ENCODE measurements around the gene TSSK2. TPM values are rescaled to one million over a fixed set of nuclear protein-coding genes. Genes with fewer than 3 reads are reported as not detected.

The TSSK2 gene
- total RNA-seq, 1 experiment from 2014 or later = not detected

GRCh38 chr22:19181786-19182471 is 50.8 kb downstream of the TSSK2 start:
- DNase-seq (ENCODE audit: low spot score) = no peak

Other genes with a start within 250 kb of the TSSK2 start
- 1.1 TPM in 1 of 2 replicates, not detected in the other for gene DGCR6, start 225.0 kb upstream of the TSSK2 start, total RNA-seq (2014; rRNA removed; shearing (Covaris generic))
- gene PRODH, start 195.0 kb upstream of the TSSK2 start, total RNA-seq (2014; rRNA removed; shearing (Covaris generic)) = 0.10 TPM in 1 of 2 replicates, not detected in the other
- gene DGCR2, start 8.9 kb upstream of the TSSK2 start, total RNA-seq (2014; rRNA removed; shearing (Covaris generic)) = 19.1 TPM in 2 replicates
- 6.2 and 8.9 TPM in 2 replicates for gene ESS2, start 13.3 kb downstream of the TSSK2 start, total RNA-seq (2014; rRNA removed; shearing (Covaris generic))
- gene GSC2, start 19.0 kb downstream of the TSSK2 start, total RNA-seq (2014; rRNA removed; shearing (Covaris generic)) = not detected in 2 replicates
- gene SLC25A1, start 47.4 kb downstream of the TSSK2 start, total RNA-seq (2014; rRNA removed; shearing (Covaris generic)) = 75.0 and 77.8 TPM in 2 replicates
- 5.3 and 5.8 TPM in 2 replicates for gene CLTCL1, start 160.4 kb downstream of the TSSK2 start, total RNA-seq (2014; rRNA removed; shearing (Covaris generic))

Measured in H4 (cell line).